ENCODE measurements around the gene ZNF394. TPM values are rescaled to one million over a fixed set of nuclear protein-coding genes. Genes with fewer than 3 reads are reported as not detected.

Gene ZNF394
- total RNA-seq, 1 experiment from 2014 or later: 20.0 TPM

- TF ChIP-seq TCF7L2 (IDR thresholded peaks at IDR 0.05; ENCODE audit: low read depth, low read length): no peak
- no peak for TF ChIP-seq SIN3A (IDR thresholded peaks at IDR 0.05; ENCODE audit: borderline replicate concordance, insufficient read depth, low read depth, low read length)
- no peak; the same call in 1 of the 2 replicates for TF ChIP-seq POLR2AphosphoS5 (IDR thresholded peaks at IDR 0.05; ENCODE audit: low read depth, low read length)
- no peak for TF ChIP-seq REST (IDR thresholded peaks at IDR 0.05; ENCODE audit: insufficient read depth in 1 of 2, low read depth in 2 of 2, low read length in 1 of 2)
- no peak for TF ChIP-seq CTCF (IDR thresholded peaks at IDR 0.05)
- intact Hi-C loops (cut with micrococcal nuclease; ENCODE audit: unreplicated experiment): loop anchor here (5.0 to 10.0 kb wide), 2 partner anchors 50 to 552 kb away; partner anchors contain the start of genes FAM200A and ZNF655
- Histone ChIP-seq H3K27me3 (ENCODE audit: control insufficient read depth, insufficient read depth, low read length) (no peaks in the 10 kb centered on the region), H3K36me3 (ENCODE audit: control insufficient read depth, insufficient read depth, low read length) (peaks cover 5% of the 10 kb centered on the region; the same call in 1 of the 2 replicates), H3K27ac (ENCODE audit: low read length) (peak overlapping the region; percentile 97), H3K9me3 (ENCODE audit: control insufficient read depth, insufficient read depth, low read depth, low read length) (no peaks in the 10 kb centered on the region), H3K4me3 (ENCODE audit: low read depth in 2 of 2, low read length in 2 of 2) (peak overlapping the region; percentile 80 to 86), H3K4me1 (ENCODE audit: control insufficient read depth, insufficient read depth, low read length) (0 out of 2 replicates have a peak, but pooled peaks cover 3% of the 10 kb centered on the region)
- peak; percentile 1; the same call in 1 of the 2 replicates for ATAC-seq
- POLR2A ChIA-PET: interaction anchor here (0.5 to 1.5 kb wide), 3 partner anchors 11 to 372 kb away, joined by 3 to 8 read pairs (median 3); partner anchors contain the start of gene ZNF655
- in situ Hi-C loops (cut with HindIII; ENCODE audit: low pct_unique_long_range_greater_than_20kb, low sequenced_read_pairs): no loop called here
- no TSS peak for BruUV-seq (replicated peaks)
- no peak for DNase-seq (ENCODE audit: low read depth, low spot score)
- CTCF ChIA-PET: no interaction called here
These were observed 5.2 kb upstream of the ZNF394 start for GRCh38 chr7:99505324-99505662.

GRCh38 chr7:99504603-99505323 lies 4.7 kb upstream of the ZNF394 start, which contains the start of gene ZKSCAN5:
Gene ZKSCAN5, plus strand, starts transcription at chr7:99504662. Its CDS starts 1,383 bp downstream, at chr7:99506045.
- intact Hi-C loops (cut with micrococcal nuclease; ENCODE audit: unreplicated experiment): loop anchor here (5.0 to 10.0 kb wide), 2 partner anchors 50 to 553 kb away; partner anchors contain the start of genes FAM200A and ZNF655
- DNase-seq (ENCODE audit: low read depth, low spot score) (peak; percentile 98), ATAC-seq (peak; percentile 87)
- in situ Hi-C loops (cut with HindIII; ENCODE audit: low pct_unique_long_range_greater_than_20kb, low sequenced_read_pairs): no loop called here
- no TSS peak for BruUV-seq (replicated peaks)
- Histone ChIP-seq H3K36me3 (ENCODE audit: control insufficient read depth, insufficient read depth, low read length) (peaks cover 5% of the 10 kb centered on the region; the same call in 1 of the 2 replicates), H3K9me3 (ENCODE audit: control insufficient read depth, insufficient read depth, low read depth, low read length) (no peaks in the 10 kb centered on the region), H3K4me3 (ENCODE audit: low read depth in 2 of 2, low read length in 2 of 2) (peak within 1 kb of the TSS; percentile 80 to 86), H3K27ac (ENCODE audit: low read length) (peak within 1 kb of the TSS; percentile 97), H3K4me1 (ENCODE audit: control insufficient read depth, insufficient read depth, low read length) (0 out of 2 replicates have a peak, but pooled peaks cover 3% of the 10 kb centered on the region), H3K27me3 (ENCODE audit: control insufficient read depth, insufficient read depth, low read length) (no peaks in the 10 kb centered on the region)
- CTCF ChIA-PET: interaction anchor here (0.8 to 1.3 kb wide), 2 partner anchors 54 to 764 kb away, joined by 3 to 4 read pairs; partner anchors contain the start of gene ZNF655
- POLR2A ChIA-PET: interaction anchor here (0.5 to 1.5 kb wide), 5 partner anchors 11 to 596 kb away, joined by 3 to 10 read pairs (median 8); partner anchors contain the start of gene ZNF655
- TF ChIP-seq TCF7L2 (IDR thresholded peaks at IDR 0.05; ENCODE audit: low read depth, low read length): peak; percentile 93
- no peak for TF ChIP-seq CTCF (IDR thresholded peaks at IDR 0.05)
- TF ChIP-seq SIN3A (IDR thresholded peaks at IDR 0.05; ENCODE audit: borderline replicate concordance, insufficient read depth, low read depth, low read length): no peak; the same call in 1 of the 2 replicates
- peak; percentile 83 for TF ChIP-seq POLR2AphosphoS5 (IDR thresholded peaks at IDR 0.05; ENCODE audit: low read depth, low read length)
- TF ChIP-seq REST (IDR thresholded peaks at IDR 0.05; ENCODE audit: insufficient read depth in 1 of 2, low read depth in 2 of 2, low read length in 1 of 2): no peak

Measured in Panc1 (cell line).